Stimulated activated CD4-positive, alpha-beta T cell treated with anti-CD3 and anti-CD28 coated beads, Interleukin-15, amount 100 ng/mL, for 48 hours (primary cell): ENCODE measurements around the gene MAD1L1.
"Not testable (repeated sequence)": the region's sequence is repeated elsewhere in the genome, so short reads cannot be mapped to it uniquely, and the experiment has no call there.

ENCODE experiments used
- DNase-seq, 2 donors: peaks; one replicate each; pipeline ENCODE4 v3.0.0-alpha.2; 2020; ENCODE audit warnings: low read depth in 2 of 2

MAD1L1 gene

DNA sequence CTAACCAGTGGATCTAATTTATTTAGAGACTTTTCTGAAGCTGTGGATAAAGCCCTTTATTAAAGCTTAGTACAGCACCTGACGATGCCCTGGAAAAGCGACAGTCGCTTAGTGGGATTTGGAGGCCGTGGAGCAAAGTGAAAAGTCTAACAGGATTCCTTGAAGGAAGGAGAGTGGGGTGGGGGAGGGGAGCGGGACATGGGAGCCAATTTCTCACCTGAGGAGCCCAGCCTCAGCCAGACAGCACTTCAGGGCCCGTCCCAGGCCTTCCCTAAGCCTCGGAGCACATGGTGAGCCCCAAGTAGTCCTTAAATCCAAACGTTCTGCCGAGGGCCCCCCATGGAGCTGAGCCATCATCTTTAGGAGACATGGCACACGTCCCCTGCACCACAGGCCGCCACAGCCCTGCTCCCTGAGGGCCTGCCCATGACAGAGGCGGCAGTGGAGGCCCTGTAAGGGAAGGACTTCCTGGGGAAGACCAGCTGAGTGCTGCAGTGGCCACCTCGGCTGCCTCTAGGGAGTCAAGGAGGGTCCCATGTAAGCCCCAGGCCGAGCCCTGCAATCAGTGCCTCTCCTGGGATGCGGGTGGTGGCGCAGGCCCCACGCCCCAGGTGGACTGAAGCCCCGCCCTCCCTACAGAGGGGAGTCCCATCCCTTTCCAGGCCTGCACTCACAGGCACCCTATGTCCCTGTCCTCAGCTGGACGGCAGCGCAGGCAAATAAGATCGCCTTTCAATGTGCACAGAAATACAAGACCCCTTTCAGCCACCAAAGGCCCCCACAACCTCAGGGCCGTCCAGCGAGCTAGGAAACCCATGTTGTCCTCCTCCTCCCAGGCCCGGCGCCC lies 187.0 kb downstream of the MAD1L1 start:
- DNase-seq, result no peak

DNA sequence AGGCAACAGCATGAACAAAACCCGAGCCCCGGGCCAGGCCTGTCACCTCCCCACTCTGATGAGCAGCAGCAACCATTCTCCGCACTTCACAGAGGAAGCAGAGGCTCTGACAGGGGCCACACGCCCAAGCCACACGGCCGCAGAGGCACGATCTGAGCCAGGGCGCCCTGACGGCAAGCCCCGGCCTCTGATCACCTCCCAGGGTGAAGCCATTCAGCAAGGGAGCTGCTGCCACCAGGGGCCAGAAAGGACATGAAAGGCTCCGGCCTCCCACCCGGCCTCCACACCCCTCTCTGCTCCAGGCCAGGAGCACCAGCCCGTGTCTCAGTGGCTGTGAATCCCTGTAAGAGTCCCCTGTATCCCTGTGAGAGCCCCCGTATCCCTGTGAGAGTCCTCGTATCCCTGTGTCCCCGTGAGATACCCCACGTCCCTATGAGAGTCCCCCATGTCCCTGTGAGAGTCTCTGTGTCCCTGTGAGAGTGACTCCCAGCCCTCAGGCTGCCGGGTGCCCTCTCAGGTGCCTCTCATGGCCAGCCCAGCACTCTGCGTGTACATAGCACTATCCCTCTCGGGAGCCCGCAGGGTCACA lies 187.8 kb downstream of the MAD1L1 start:
- DNase-seq, result no peak

DNA sequence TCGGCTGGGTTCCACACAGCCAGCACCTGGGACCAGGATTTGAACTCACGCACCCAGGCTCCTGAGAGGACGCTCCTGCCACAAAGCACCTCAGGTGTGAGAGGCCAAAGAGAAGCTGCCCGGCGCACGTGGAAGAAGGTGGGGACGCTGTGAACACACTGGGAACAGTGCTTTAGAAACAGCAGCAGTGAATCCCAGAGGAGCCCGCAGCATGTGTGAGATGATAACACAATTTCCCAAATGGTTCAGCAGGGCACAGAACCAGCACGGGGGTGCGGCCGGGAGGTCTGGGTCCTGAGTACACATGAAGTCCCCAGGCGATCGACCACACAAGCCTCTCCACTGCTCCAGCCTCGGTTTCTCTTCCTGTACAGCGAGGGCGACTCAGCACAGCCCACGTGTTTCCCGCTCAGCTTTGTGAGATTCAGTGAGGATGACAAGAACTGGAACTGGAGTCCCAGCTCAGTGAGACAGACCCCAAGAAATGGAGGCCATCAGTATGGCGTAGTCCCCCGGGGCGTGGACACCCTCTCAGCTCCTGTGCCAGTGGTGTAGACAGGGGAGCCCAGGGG lies 188.3 kb downstream of the MAD1L1 start:
- no peak for DNase-seq

DNA sequence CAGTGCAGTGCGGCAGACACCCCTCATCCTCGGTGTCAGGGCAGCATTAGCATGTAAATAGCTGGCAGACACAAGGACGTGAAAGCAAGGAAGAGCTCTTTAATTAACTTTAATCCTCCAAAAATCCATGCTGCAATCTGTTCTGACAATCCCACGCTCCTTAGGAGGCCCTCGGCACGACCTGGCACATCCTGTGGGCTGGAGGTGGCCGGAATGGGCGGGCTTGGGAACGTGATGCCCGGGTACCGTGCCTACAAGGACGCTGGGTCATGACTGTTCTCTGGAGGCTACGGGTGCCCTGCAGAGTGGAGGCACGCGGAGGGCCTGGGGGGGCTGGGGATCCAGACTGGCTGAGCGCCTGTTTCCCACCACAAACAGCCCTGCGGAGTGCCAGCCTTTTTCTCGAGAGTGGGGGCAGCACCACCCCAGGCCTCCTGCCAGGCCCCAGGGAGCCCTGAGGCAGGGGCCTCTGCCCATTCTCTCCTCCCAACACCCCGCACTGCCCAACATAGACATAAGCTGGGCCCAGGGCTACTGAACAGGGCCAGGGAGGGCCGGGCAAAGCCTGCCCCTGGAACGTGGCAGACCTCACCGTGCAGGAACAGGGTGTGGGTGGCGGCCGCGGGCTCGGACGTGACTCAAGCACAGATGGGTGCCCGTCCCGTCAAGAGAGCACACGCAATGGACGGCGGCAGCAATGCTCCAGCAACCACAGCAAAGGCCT lies 189.3 kb downstream of the MAD1L1 start:
- no peak for DNase-seq

- DNase-seq, result no peak
Measured at GRCh38 chr7:2042650-2043049, 190.1 kb downstream of the MAD1L1 start.

- DNase-seq, result no peak
Measured at GRCh38 chr7:2041496-2042367, 191.0 kb downstream of the MAD1L1 start.

DNA sequence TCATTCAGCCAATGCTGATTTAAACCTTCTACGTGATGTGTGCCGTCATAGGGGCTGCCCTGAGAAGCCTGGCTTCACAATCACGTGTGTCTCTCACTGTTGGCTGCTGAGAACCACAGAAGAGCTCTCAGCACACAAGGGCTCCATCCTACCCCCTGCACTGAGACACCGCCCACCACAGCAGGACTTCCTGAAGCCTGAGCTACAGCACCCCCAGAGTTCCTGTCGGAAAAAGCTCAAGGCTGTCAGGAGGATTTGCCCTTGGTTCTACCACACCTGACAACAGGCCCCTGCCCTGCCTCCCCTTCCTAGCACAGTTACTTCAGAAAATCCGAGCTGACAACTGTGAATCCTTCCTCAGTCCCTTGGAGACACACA lies 191.9 kb downstream of the MAD1L1 start:
- no peak for DNase-seq

- no peak for DNase-seq
Measured at GRCh38 chr7:2040201-2040892, 192.4 kb downstream of the MAD1L1 start.

DNA sequence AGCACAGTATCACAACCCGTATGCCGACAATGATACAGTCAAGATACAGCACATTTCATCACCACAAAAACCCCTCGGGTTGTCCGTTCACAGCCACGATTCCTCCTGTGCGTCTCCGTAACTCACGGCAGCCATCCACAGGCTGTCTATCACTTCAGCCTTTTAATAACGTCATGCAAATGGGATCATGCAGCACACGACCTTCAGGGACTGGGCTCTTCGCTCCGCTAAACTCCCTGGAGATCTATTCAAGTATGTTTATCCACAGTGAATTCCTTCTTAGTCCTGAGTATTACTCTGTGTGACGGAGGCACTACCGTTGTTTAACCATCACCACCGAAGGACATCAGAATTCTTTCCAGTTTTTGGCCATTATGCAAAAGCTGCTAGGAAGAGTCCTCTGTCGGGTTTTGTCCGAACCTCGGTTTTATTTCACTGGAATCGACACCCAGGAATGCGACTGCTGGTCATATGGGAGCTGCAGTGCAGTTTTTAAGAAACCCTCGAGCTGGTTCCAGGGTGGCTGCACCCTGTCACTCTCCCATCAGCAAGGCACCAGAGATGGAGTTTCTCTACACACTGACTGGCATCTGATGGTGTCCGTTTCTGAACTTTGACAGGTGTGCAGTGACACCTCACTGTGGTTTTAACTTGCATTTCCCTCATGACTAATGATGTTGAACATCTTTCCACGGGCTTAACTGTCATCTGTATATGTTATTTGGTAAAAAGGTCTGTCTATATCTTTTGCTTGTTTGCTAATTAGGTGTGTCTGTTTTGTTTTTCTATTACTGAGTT lies 193.6 kb downstream of the MAD1L1 start:
- no peak for DNase-seq

DNA sequence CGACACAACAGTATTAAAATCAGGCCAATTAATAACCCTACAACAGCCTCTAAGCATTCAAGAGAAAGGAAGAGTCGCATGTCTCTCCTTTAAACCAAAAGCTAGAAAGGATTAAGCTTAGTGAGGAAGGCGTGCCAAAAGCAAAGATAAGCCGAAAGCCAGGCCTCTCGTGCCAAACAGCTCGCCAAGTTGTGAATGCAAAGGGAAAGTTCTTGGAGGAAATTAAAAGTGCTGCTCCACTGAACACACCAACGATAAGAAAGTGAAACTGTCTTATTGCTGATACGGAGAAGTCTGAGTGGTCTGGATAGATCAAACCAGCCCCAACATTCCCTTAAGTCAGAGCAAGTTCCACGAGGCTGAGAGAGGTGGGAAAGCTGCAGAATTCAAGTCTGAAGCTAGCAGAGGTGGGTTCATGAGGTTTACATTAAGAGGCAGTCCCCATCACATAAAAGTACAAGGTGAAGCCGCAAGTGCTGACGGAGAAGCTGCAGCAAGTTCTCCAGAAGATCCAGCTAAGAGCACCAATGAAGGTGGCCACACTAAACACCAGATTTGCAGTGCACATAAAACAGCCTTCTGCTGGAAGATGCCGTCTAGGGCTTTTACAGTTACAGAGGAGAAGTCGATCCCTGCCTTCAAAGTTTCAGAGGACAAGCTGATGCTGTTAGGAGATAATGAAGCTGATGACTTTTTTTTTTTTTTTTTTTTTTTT lies 194.8 kb downstream of the MAD1L1 start:
- no peak for DNase-seq

GRCh38 chr7:2037301-2037807 lies 195.4 kb downstream of the MAD1L1 start:
- DNase-seq, result no peak

GRCh38 chr7:2036786-2037185 lies 196.0 kb downstream of the MAD1L1 start:
- DNase-seq, result no peak

DNA sequence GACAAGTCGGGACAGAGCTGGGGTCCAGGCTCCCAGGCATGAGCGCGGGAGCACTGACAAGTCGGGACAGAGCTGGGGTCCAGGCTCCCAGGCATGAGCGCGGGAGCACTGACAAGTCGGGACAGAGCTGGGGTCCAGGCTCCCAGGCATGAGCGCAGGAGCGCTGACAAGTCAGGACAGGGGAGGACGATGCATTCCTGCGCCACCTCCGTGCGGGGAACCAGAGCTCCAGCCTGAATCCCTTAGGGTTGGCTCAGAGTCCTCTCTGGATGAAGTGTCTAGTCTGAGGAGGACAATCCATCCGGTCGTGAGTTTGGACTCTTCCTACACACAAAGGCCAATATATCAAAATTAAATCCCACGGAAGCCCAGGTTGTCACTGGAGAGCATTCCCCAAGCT lies 196.5 kb downstream of the MAD1L1 start:
- not testable (repeated sequence) for DNase-seq

- DNase-seq, result no peak
Measured at GRCh38 chr7:2034291-2035201, 198.2 kb downstream of the MAD1L1 start.

GRCh38 chr7:2033586-2034135 lies 199.1 kb downstream of the MAD1L1 start:
- no peak for DNase-seq

DNA sequence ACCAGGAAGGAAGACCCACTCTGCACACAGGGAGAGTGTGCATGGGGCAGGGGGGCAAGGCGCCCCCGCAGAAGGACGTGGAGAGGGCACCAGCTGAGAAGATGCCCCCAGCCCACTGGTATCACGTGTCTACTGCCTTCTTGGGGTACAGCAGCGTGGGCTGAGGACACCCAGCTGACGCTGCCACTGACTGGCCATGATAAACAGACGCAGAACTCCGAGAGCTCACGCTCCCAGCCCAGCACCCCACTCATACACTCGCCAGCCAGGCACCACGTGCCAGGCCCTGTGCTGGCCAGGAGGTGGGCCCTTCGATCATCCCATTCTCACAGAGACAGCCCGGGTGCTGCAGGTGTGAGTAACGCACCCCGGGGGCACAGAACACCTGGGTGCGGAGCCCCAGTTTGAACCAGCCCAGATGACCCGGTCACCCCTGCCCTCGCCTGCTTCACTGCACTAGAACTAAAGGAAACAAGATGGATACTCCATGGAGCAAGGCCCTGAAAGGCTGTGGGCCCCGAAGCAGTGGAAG lies 199.8 kb downstream of the MAD1L1 start:
- DNase-seq, result no peak

DNA sequence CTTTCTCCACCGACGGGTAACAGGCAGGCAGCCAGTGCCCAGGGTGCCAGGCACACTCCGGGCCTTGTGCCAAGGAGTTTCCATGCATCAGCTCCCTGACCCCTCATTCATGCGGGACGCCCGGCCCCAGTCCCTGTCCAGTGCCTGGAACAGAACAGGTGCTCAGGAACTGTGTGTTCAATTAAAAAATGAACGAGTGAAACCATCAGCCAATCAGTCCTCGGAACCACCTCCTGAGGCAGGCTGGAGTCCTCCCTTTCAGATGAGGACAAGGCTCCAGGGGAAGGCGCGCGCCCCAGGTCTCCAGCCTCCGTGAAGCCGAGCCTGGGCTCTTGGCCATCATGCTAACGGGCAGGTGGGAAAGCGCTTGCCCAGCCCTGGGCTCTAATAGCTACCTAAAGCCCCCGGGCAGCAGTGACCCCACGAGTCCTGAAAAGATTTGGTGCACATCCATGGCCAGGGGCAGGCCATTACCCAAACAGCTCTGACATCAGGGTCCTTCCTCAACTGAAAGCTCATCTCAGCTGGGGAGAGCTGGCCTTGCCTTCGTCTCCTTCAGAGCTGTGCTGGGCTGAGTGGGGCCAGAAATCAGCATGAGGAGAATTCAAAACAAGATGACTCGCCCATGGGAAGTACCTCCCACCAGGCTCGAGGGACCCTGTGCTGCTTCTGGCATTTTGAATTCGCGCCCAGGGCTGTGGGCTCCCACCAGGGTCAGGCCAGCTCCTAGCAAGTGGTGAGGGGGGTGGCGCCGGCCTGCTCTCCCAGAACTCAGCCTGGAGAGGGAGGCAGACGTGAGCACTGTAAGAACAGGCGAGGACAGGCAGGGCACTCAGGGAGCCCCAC lies 200.5 kb downstream of the MAD1L1 start:
- DNase-seq, result no peak
